HCT116 (cell line): Measurements from ENCODE around the gene RRBP1. TPM values are rescaled to one million over a fixed set of nuclear protein-coding genes. Genes with fewer than 3 reads are reported as not detected.

Source experiments
- ATAC-seq: fragments of 200-7000 bp; cut with Tn5 transposase; 2 replicates; pipeline ENCODE4 v1.9.1; 2020; ENCODE audit warnings: mild to moderate bottlenecking, moderate library complexity
- BruUV-seq: library from RNA; stranded (reverse); fragments of 400-500 nt; replicated peaks from 2 replicates; lab custom pipeline; 2021; lab: Mats Ljungman, UMichigan
- CTCF ChIA-PET: fragments of 300-600 bp; sonication (Branson Sonifier 250); formaldehyde crosslinking; loops from one replicate; lab custom pipeline; 2021; ENCODE audit warnings: antibody characterized with exemption; lab: Charles Lee
- POLR2A ChIA-PET: fragments of 300-600, 350-600 bp; sonication (Branson Sonifier 250); formaldehyde crosslinking; loops from one replicate; lab custom pipeline; 2021; ENCODE audit warnings: antibody characterized with exemption; lab: Charles Lee
- RAD21 ChIA-PET, 2 experiments: fragments of 300-600 bp; sonication (Branson Sonifier 250); formaldehyde crosslinking; loops; one replicate each; lab custom pipeline; 2023; ENCODE audit warnings: low total read pairs in 2 of 2; ENCODE audit not compliant: uncharacterized antibody in 2 of 2, unreplicated experiment in 2 of 2, low non-redundant PET in 1 of 2; lab: Charles Lee
- DNase-seq: peaks from one replicate; pipeline ENCODE4 v3.0.0-alpha.2; 2010; ENCODE audit warnings: low read depth, low spot score
- H2AFZ ChIP-seq: fragments of 200-600 bp; shearing (Covaris generic), sonication (generic); 2 replicates; pipeline ENCODE4 v1.6.1; 2017; ENCODE audit warnings: low read depth, mixed run types, mixed read lengths, antibody characterized with exemption, low read length; ENCODE audit not compliant: poor library complexity, severe bottlenecking
- H3K27ac ChIP-seq: 2 replicates; pipeline ENCODE4 v1.5.1; 2012; ENCODE audit warnings: low read depth, low read length
- H3K27me3 ChIP-seq: fragments of 200-600 bp; sonication (generic); 2 replicates; pipeline ENCODE4 v1.6.1; 2016; ENCODE audit warnings: mixed run types, low read length, mixed read lengths; ENCODE audit not compliant: insufficient read depth
- H3K36me3 ChIP-seq, 2 experiments: fragments of 200-500 bp in 1 of 2; fragments of 200-600 bp in 1 of 2; sonication (Bioruptor generic) in 1 of 2; sonication (generic) in 1 of 2; 2 replicates each; pipeline versions ENCODE4 v1.5.1 to v1.6.1; 2014 to 2016; ENCODE audit warnings: low read length in 2 of 2, inconsistent platforms in 1 of 2, mixed read lengths in 1 of 2, mixed run types in 1 of 2; ENCODE audit not compliant: insufficient read depth in 2 of 2, control insufficient read depth in 1 of 2
- H3K4me1 ChIP-seq, 2 experiments: fragments of 200-600 bp in 1 of 2; sonication (generic) in 1 of 2; 2 replicates each; pipeline versions ENCODE4 v1.5.1 to v1.6.1; 2012 to 2017; ENCODE audit warnings: low read length in 2 of 2, inconsistent platforms in 1 of 2, mild to moderate bottlenecking in 1 of 2, mixed read lengths in 1 of 2, mixed run types in 1 of 2, moderate library complexity in 1 of 2; ENCODE audit not compliant: insufficient read depth in 2 of 2, control insufficient read depth in 1 of 2
- H3K4me2 ChIP-seq: fragments of 200-600 bp; sonication (generic); 2 replicates; pipeline ENCODE4 v1.6.1; 2017; ENCODE audit warnings: mixed run types, low read length, mixed read lengths
- H3K4me3 ChIP-seq, 2 experiments: fragments of 200-600 bp in 1 of 2; sonication (generic) in 1 of 2; replicated peaks in 1 of 2; 2 replicates each; pipeline ENCODE4 v1.5.1; 2011 to 2016; ENCODE audit warnings: low read length in 2 of 2, control low read depth in 1 of 2, low read depth in 1 of 2, mild to moderate bottlenecking in 1 of 2, mixed read lengths in 1 of 2, mixed run types in 1 of 2
- H3K79me2 ChIP-seq: fragments of 200-600 bp; sonication (generic); 2 replicates; pipeline ENCODE4 v1.6.1; 2017; ENCODE audit warnings: mild to moderate bottlenecking, mixed run types, low read length, moderate library complexity, mixed read lengths; ENCODE audit not compliant: insufficient read depth
- H3K9ac ChIP-seq: fragments of 200-600 bp; sonication (generic); 2 replicates; pipeline ENCODE4 v1.6.1; 2016; ENCODE audit warnings: low read length, mixed read lengths
- H3K9me2 ChIP-seq: fragments of 200-600 bp; sonication (generic), shearing (Covaris generic); 2 replicates; pipeline ENCODE4 v1.6.1; 2017; ENCODE audit warnings: mixed run types, mild to moderate bottlenecking, moderate library complexity; ENCODE audit not compliant: insufficient read depth
- H3K9me3 ChIP-seq, 2 experiments: fragments of 200-500 bp in 1 of 2; fragments of 200-600 bp in 1 of 2; sonication (Bioruptor generic) in 1 of 2; sonication (generic) in 1 of 2; 2 replicates each; pipeline ENCODE4 v1.6.1; 2014 to 2017; ENCODE audit warnings: low read length in 2 of 2, mixed read lengths in 2 of 2, inconsistent platforms in 1 of 2, low read depth in 1 of 2, mild to moderate bottlenecking in 1 of 2, mixed run types in 1 of 2, moderate library complexity in 1 of 2; ENCODE audit not compliant: control insufficient read depth in 1 of 2, insufficient read depth in 1 of 2
- H4K20me1 ChIP-seq: fragments of 200-600 bp; sonication (generic), shearing (Covaris generic); 2 replicates; pipeline ENCODE4 v1.6.1; 2017; ENCODE audit warnings: mixed run types, mild to moderate bottlenecking, moderate library complexity; ENCODE audit not compliant: insufficient read depth
- CEBPB ChIP-seq: IDR thresholded peaks from 2 replicates; pipeline ENCODE4 v1.6.1; 2012; ENCODE audit warnings: low read depth
- CTCF ChIP-seq, 3 experiments: fragments of 200-600 bp in 1 of 3; sonication (generic) in 1 of 3; IDR thresholded peaks in 2 of 3; conservative IDR thresholded peaks in 1 of 3; 2 replicates each; pipeline ENCODE4 v1.5.1; 2012 to 2017; ENCODE audit warnings: low read depth in 2 of 3, low read length in 2 of 3, antibody characterized with exemption in 1 of 3, borderline replicate concordance in 1 of 3, control low read depth in 1 of 3, mild to moderate bottlenecking in 1 of 3, mixed read lengths in 1 of 3, mixed run types in 1 of 3, moderate library complexity in 1 of 3; ENCODE audit not compliant: insufficient read depth in 1 of 3
- ELF1 ChIP-seq: IDR thresholded peaks from 2 replicates; pipeline ENCODE4 v1.6.1; 2012; ENCODE audit warnings: low read depth, borderline replicate concordance
- FOSL1 ChIP-seq: IDR thresholded peaks from 2 replicates; pipeline ENCODE4 v1.6.1; 2012; ENCODE audit warnings: low read depth
- MAX ChIP-seq: IDR thresholded peaks from 2 replicates; pipeline ENCODE4 v1.6.1; 2012
- POLR2AphosphoS5 ChIP-seq: IDR thresholded peaks from 2 replicates; pipeline ENCODE4 v1.6.1; 2011; ENCODE audit warnings: mild to moderate bottlenecking, low read depth, low read length, moderate library complexity
- REST ChIP-seq: IDR thresholded peaks from 2 replicates; pipeline ENCODE4 v1.6.1; 2012; ENCODE audit warnings: low read depth
- SP1 ChIP-seq: IDR thresholded peaks from 2 replicates; pipeline ENCODE4 v1.6.1; 2012; ENCODE audit warnings: low read depth
- ZFX ChIP-seq: fragments of 450-650 bp; IDR thresholded peaks from 2 replicates; pipeline ENCODE4 v1.6.1; 2017
- ZNF274 ChIP-seq: fragments of 200-500 bp; sonication (Bioruptor generic); IDR thresholded peaks from 2 replicates; pipeline ENCODE4 v1.6.1; 2014; ENCODE audit warnings: mild to moderate bottlenecking, low read depth, low read length, inconsistent platforms
- intact Hi-C: fragments of 100-400 bp; cut with micrococcal nuclease; formaldehyde crosslinking; loops from 2 replicates; pipeline ENCODE4 v1.10.0; 2022
- total RNA-seq: library from RNA; stranded (reverse); gene quantifications from one replicate; pipeline ENCODE4 v1.2.1, GENCODE V29; 2021; ENCODE audit not compliant: unreplicated experiment

Gene RRBP1
- total RNA-seq, 1 experiment from 2014 or later: 123 TPM

- CTCF ChIA-PET: no interaction called here
- POLR2A ChIA-PET: interaction anchor here (1.2 kb wide), 1 partner anchor 10 kb away, joined by 3 read pairs; no protein-coding TSS in a partner anchor
These were observed 97.4 kb downstream of the RRBP1 start for GRCh38 chr20:17584689-17585088.

More at GRCh38 chr20:17584689-17585088, 97.4 kb downstream of the RRBP1 start:
- ATAC-seq (no peak), DNase-seq (no peak)
- no peaks in the 10 kb centered on the region for H3K9me2 ChIP-seq
- BruUV-seq: no TSS peak
- H3K4me2 ChIP-seq: no peak overlapping the region
- peaks cover 5 to 30% of the 10 kb centered on the region in 2 experiments; a peak in 3 of 4 replicates for H3K4me1 ChIP-seq
- no peak overlapping the region for H2AFZ ChIP-seq
- TF ChIP-seq POLR2AphosphoS5: no peak
- no peak for TF ChIP-seq SP1
- no peak for TF ChIP-seq CTCF (IDR thresholded peaks at IDR 0.05 in 2 of 3, conservative IDR thresholded peaks at IDR 0.05 in 1 of 3; ENCODE audit: borderline replicate concordance in 1 of 3, insufficient read depth in 1 of 3, low read depth in 2 of 3, low read length in 2 of 3)
- TF ChIP-seq MAX: no peak
- TF ChIP-seq CEBPB: no peak
- no peak for TF ChIP-seq ZNF274
- no peak for TF ChIP-seq ZFX
- no peak for TF ChIP-seq REST
- no peak for TF ChIP-seq ELF1
- TF ChIP-seq FOSL1: no peak
- no peaks in the 10 kb centered on the region for H3K9me3 ChIP-seq
- no peaks in the 10 kb centered on the region for H3K36me3 ChIP-seq
- peaks cover 10% of the 10 kb centered on the region; the same call in 1 of the 2 replicates for H4K20me1 ChIP-seq
- intact Hi-C loops: no loop called here
- H3K27me3 ChIP-seq: no peaks in the 10 kb centered on the region
- H3K79me2 ChIP-seq: peaks cover 99% of the 10 kb centered on the region
- H3K9ac ChIP-seq: no peak overlapping the region
- H3K4me3 ChIP-seq: no peak overlapping the region
- no peak overlapping the region for H3K27ac ChIP-seq
- RAD21 ChIA-PET: no interaction called here
